ENCODE measurements around the gene IRX3.
"Not testable (repeated sequence)": the region's sequence is repeated elsewhere in the genome, so short reads cannot be mapped to it uniquely, and the experiment has no call there.

The IRX3 gene

DNA sequence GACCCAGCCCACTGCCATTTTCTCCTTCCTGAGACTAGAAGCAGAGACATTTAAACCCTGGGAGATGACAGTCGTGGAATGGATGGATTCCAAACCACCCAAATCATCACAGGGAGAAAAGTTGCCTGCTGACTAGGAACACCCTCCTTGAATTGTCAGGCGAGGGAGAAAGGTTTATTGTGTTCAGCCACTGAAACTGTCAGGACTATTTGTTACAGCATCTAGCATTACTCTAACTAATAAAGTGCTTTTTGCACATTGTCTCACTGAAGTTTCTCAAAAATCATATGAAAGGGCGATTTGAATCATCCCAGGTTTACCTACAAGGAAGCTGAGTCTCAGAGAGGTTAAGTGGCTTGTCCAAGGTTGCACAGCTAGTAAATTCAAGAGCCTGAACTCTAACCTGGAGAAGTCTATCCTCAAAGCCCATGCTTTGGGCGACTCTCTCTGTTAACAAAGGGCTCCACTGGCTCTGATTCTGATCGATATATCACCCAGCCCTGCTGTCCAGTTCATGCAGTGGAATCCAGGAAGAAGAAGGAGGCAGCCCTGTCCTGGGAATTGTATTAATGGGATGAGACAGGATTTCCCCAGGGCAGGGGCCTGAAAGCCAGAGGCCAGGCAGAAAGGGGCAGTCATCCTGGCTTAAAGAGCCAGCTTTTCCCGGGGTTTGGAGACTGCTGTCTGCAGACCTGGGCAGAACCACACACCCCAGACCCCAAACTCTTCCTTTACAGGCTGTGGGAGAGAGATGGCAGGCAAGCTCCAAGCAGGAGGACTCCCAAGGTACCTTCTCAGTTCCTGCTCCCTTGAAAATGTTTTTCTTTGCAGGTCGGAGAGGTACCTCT, 37.5 kb downstream of the IRX3 start:
- Histone ChIP-seq H3K9me3 (ENCODE audit: control insufficient read depth, low read length) (no peaks in the 10 kb centered on the region), H3K27me3 (ENCODE audit: control insufficient read depth, insufficient read depth, low read length, poor library complexity, severe bottlenecking) (no peaks in the 10 kb centered on the region), H3K27ac (ENCODE audit: insufficient read depth, low read depth, low read length, poor library complexity, severe bottlenecking) (no peak overlapping the region), H3K4me3 (ENCODE audit: insufficient read depth, low read depth, low read length) (no peak overlapping the region), H3K4me1 (ENCODE audit: control insufficient read depth, insufficient read depth, low read length) (no peaks in the 10 kb centered on the region), H3K36me3 (ENCODE audit: control insufficient read depth, insufficient read depth, low read length) (no peaks in the 10 kb centered on the region)
- WGBS, 2 experiments = 87 to 90% methylated on average over 7 of the region's 7 CpGs

- WGBS, 2 experiments = 86 to 100% methylated on average over 1 of the region's 2 CpGs
- not testable (repeated sequence) for H3K4me1 ChIP-seq (ENCODE audit: control insufficient read depth, insufficient read depth, low read length)
Measured at GRCh38 chr16:54247705-54248104, 38.9 kb downstream of the IRX3 start.

GRCh38 chr16:54246454-54246821, 40.1 kb downstream of the IRX3 start:
- no peak overlapping the region for H3K4me3 ChIP-seq (ENCODE audit: insufficient read depth, low read depth, low read length)
- H3K4me1 ChIP-seq (ENCODE audit: control insufficient read depth, insufficient read depth, low read length) = no peaks in the 10 kb centered on the region
- no peaks in the 10 kb centered on the region for H3K36me3 ChIP-seq (ENCODE audit: control insufficient read depth, insufficient read depth, low read length)
- H3K27me3 ChIP-seq (ENCODE audit: control insufficient read depth, insufficient read depth, low read length, poor library complexity, severe bottlenecking) = no peaks in the 10 kb centered on the region
- H3K27ac ChIP-seq (ENCODE audit: insufficient read depth, low read depth, low read length, poor library complexity, severe bottlenecking) = no peak overlapping the region
- H3K9me3 ChIP-seq (ENCODE audit: control insufficient read depth, low read length) = no peaks in the 10 kb centered on the region
- WGBS, 2 experiments = 93 to 94% methylated on average over 4 of the region's 4 CpGs

More at GRCh38 chr16:54247705-54248104, 38.9 kb downstream of the IRX3 start:
- not testable (repeated sequence) for H3K27ac ChIP-seq (ENCODE audit: insufficient read depth, low read depth, low read length, poor library complexity, severe bottlenecking); H3K27me3 ChIP-seq (ENCODE audit: control insufficient read depth, insufficient read depth, low read length, poor library complexity, severe bottlenecking); H3K4me3 ChIP-seq (ENCODE audit: insufficient read depth, low read depth, low read length); H3K9me3 ChIP-seq (ENCODE audit: control insufficient read depth, low read length); H3K36me3 ChIP-seq (ENCODE audit: control insufficient read depth, insufficient read depth, low read length)

- no peaks in the 10 kb centered on the region for H3K36me3 ChIP-seq (ENCODE audit: control insufficient read depth, insufficient read depth, low read length)
- no peaks in the 10 kb centered on the region for H3K9me3 ChIP-seq (ENCODE audit: control insufficient read depth, low read length)
- H3K27me3 ChIP-seq (ENCODE audit: control insufficient read depth, insufficient read depth, low read length, poor library complexity, severe bottlenecking) = no peaks in the 10 kb centered on the region
- no peak overlapping the region for H3K27ac ChIP-seq (ENCODE audit: insufficient read depth, low read depth, low read length, poor library complexity, severe bottlenecking)
- no peak overlapping the region for H3K4me3 ChIP-seq (ENCODE audit: insufficient read depth, low read depth, low read length)
- H3K4me1 ChIP-seq (ENCODE audit: control insufficient read depth, insufficient read depth, low read length) = no peaks in the 10 kb centered on the region
- WGBS, 2 experiments = 86 to 90% methylated on average over 4 of the region's 4 CpGs
Measured at GRCh38 chr16:54245788-54246453, 40.7 kb downstream of the IRX3 start.

- Histone ChIP-seq H3K36me3 (ENCODE audit: control insufficient read depth, insufficient read depth, low read length) (no peaks in the 10 kb centered on the region), H3K4me1 (ENCODE audit: control insufficient read depth, insufficient read depth, low read length) (no peaks in the 10 kb centered on the region), H3K4me3 (ENCODE audit: insufficient read depth, low read depth, low read length) (no peak overlapping the region), H3K27ac (ENCODE audit: insufficient read depth, low read depth, low read length, poor library complexity, severe bottlenecking) (no peak overlapping the region), H3K9me3 (ENCODE audit: control insufficient read depth, low read length) (no peaks in the 10 kb centered on the region), H3K27me3 (ENCODE audit: control insufficient read depth, insufficient read depth, low read length, poor library complexity, severe bottlenecking) (no peaks in the 10 kb centered on the region)
- WGBS, 2 experiments = 74 to 77% methylated on average over 9 to 11 of the region's 11 CpGs
Measured at GRCh38 chr16:54244061-54244886, 42.3 kb downstream of the IRX3 start.

- H3K4me1 ChIP-seq (ENCODE audit: control insufficient read depth, insufficient read depth, low read length) = no peaks in the 10 kb centered on the region
- H3K27me3 ChIP-seq (ENCODE audit: control insufficient read depth, insufficient read depth, low read length, poor library complexity, severe bottlenecking) = no peaks in the 10 kb centered on the region
- H3K4me3 ChIP-seq (ENCODE audit: insufficient read depth, low read depth, low read length) = no peak overlapping the region
- 97% methylated on average over 6 of the region's 6 CpGs for WGBS, 2 experiments
- H3K36me3 ChIP-seq (ENCODE audit: control insufficient read depth, insufficient read depth, low read length) = no peaks in the 10 kb centered on the region
- H3K27ac ChIP-seq (ENCODE audit: insufficient read depth, low read depth, low read length, poor library complexity, severe bottlenecking) = no peak overlapping the region
- H3K9me3 ChIP-seq (ENCODE audit: control insufficient read depth, low read length) = no peaks in the 10 kb centered on the region
Measured at GRCh38 chr16:54243202-54243601, 43.4 kb downstream of the IRX3 start.

- Histone ChIP-seq H3K27me3 (ENCODE audit: control insufficient read depth, insufficient read depth, low read length, poor library complexity, severe bottlenecking) (no peaks in the 10 kb centered on the region), H3K4me1 (ENCODE audit: control insufficient read depth, insufficient read depth, low read length) (no peaks in the 10 kb centered on the region), H3K4me3 (ENCODE audit: insufficient read depth, low read depth, low read length) (no peak overlapping the region), H3K9me3 (ENCODE audit: control insufficient read depth, low read length) (no peaks in the 10 kb centered on the region), H3K36me3 (ENCODE audit: control insufficient read depth, insufficient read depth, low read length) (no peaks in the 10 kb centered on the region), H3K27ac (ENCODE audit: insufficient read depth, low read depth, low read length, poor library complexity, severe bottlenecking) (no peak overlapping the region)
- WGBS, 2 experiments = 77 to 80% methylated on average over 4 of the region's 4 CpGs
Measured at GRCh38 chr16:54242199-54242598, 44.4 kb downstream of the IRX3 start.

DNA sequence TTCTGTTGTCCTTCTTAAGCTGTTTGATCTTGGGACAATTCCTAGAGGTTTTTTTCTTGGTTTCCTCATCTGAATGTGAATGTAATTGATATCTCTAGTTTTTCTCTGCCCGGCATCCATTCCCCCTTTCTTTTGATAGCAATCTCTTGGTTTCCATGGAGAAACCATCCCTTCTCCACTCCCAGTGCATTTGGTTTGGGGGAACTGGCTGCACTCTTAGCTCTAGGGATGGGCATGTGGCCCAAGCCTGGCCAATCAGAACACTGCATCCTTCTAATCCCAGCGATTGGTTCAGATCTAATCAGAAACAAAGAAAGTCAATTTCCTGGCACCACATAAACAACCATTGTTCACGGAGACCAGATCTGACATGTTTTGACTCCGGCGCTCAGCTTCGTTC, 45.1 kb downstream of the IRX3 start:
- H3K27me3 ChIP-seq (ENCODE audit: control insufficient read depth, insufficient read depth, low read length, poor library complexity, severe bottlenecking) = no peaks in the 10 kb centered on the region
- 92 to 94% methylated on average over 6 of the region's 6 CpGs for WGBS, 2 experiments
- H3K4me1 ChIP-seq (ENCODE audit: control insufficient read depth, insufficient read depth, low read length) = no peaks in the 10 kb centered on the region

DNA sequence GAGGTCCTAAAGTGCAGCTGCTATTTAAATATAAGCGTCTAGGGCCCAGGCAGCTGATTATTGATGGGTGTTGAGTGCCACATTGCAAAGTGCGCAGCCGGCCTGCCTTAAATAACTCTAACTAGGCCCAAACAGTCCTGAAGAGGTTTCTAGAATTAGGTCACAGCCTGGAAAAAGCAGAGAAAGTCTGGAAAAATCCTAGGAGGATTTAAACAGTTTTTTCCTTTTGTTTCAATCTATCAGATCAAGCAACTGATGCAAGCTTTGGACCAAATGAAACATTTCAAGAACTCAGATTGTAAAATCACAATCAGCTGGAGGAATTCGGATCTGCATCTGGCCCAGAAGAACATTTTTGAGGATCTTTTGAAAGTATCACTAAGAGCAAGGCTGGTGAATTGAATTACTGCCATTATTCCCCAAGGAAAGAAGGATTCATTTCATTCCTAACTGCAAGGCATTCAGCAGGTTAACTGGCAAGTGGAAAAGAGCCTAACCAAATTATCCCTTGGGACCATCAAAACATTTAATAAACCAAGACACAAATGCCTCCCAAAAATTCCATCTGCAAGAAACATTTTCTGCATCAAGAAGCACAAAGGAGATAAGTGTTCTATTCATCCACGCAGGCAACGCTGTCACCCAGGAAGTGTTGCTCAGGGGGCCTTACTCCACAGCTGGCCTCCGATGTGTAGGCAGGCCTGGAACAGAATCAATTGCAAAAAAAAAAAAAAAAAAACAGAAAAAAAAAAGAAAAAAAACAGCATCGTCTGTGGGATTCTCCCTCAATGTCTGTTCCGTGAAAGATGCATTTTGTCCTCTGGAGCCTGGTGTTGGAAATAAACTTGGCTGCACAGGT, 46.1 kb downstream of the IRX3 start:
- Histone ChIP-seq H3K4me3 (ENCODE audit: insufficient read depth, low read depth, low read length) (no peak overlapping the region), H3K9me3 (ENCODE audit: control insufficient read depth, low read length) (no peaks in the 10 kb centered on the region), H3K27ac (ENCODE audit: insufficient read depth, low read depth, low read length, poor library complexity, severe bottlenecking) (no peak overlapping the region), H3K36me3 (ENCODE audit: control insufficient read depth, insufficient read depth, low read length) (no peaks in the 10 kb centered on the region), H3K27me3 (ENCODE audit: control insufficient read depth, insufficient read depth, low read length, poor library complexity, severe bottlenecking) (no peaks in the 10 kb centered on the region), H3K4me1 (ENCODE audit: control insufficient read depth, insufficient read depth, low read length) (no peaks in the 10 kb centered on the region)
- 94 to 96% methylated on average over 9 of the region's 9 CpGs for WGBS, 2 experiments

More for the DNA sequence above, 45.1 kb downstream of the IRX3 start:
- H3K36me3 ChIP-seq (ENCODE audit: control insufficient read depth, insufficient read depth, low read length) = no peaks in the 10 kb centered on the region
- H3K4me3 ChIP-seq (ENCODE audit: insufficient read depth, low read depth, low read length) = no peak overlapping the region
- H3K9me3 ChIP-seq (ENCODE audit: control insufficient read depth, low read length) = no peaks in the 10 kb centered on the region
- no peak overlapping the region for H3K27ac ChIP-seq (ENCODE audit: insufficient read depth, low read depth, low read length, poor library complexity, severe bottlenecking)
